ENCODE data around the gene DYRK3. TPM values are rescaled to one million over a fixed set of nuclear protein-coding genes. Genes with fewer than 3 reads are reported as not detected.

Gene DYRK3
- total and polyA plus RNA-seq, 2 of the 13 experiments (the other 11 are each of a cell fraction or from before 2014, with no cell fraction given): 0.48 to 2.8 TPM

DNA sequence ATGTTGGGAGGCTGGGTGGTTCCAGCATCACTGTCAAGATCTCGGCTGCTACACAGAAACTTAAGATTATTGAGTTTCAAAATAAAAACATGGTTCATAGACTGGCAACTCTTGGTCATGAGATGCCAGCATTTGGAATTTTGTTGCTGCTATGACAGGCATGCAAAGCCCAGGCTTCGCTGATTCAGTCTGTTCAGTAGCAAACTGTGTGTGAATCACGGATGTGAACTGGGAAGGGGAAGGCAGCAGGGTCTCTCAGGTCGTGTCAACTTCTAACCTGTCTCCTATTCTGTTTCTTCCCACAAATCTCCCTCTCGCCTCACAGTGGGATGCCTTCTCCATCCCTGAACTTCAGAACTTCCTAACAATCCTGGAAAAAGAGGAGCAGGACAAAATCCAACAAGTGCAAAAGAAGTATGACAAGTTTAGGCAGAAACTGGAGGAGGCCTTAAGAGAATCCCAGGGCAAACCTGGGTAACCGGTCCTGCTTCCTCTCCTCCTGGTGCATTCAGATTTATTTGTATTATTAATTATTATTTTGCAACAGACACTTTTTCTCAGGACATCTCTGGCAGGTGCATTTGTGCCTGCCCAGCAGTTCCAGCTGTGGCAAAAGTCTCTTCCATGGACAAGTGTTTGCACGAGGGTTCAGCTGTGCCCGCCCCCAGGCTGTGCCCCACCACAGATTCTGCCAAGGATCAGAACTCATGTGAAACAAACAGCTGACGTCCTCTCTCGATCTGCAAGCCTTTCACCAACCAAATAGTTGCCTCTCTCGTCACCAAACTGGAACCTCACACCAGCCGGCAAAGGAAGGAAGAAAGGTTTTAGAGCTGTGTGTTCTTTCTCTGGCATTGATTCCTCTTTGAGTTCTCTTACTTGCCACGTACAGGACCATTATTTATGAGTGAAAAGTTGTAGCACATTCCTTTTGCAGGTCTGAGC lies 48.6 kb upstream of the DYRK3 start:
- BruUV-seq (replicated peaks): no TSS peak
- CTCF ChIA-PET (ENCODE audit: low intra/inter-chr PET ratio, low total read pairs): no interaction called here
- no peak overlapping the region for H3K27ac ChIP-seq (ENCODE audit: extremely low read length, insufficient read depth, low read length)
- H4K20me1 ChIP-seq (ENCODE audit: insufficient read depth, low read length): no peaks in the 10 kb centered on the region; the same call in 1 of the 2 replicates
- no peak overlapping the region for H3K4me2 ChIP-seq (ENCODE audit: low read depth, low read length)
- H2AFZ ChIP-seq (ENCODE audit: low read length): no peak overlapping the region
- H3K79me2 ChIP-seq (ENCODE audit: insufficient read depth, low read length): no peaks in the 10 kb centered on the region
- intact Hi-C loops (cut with micrococcal nuclease; ENCODE audit: unreplicated experiment): no loop called here
- WGBS (ENCODE audit: low lambda C conversion rate): 86% methylated on average over 13 of the region's 13 CpGs
- in situ Hi-C loops (cut with HindIII; ENCODE audit: extremely low pct_ligation_motif_present, low pct_unique_long_range_greater_than_20kb): no loop called here
- no peak overlapping the region for H3K9ac ChIP-seq (ENCODE audit: insufficient read depth, low read depth, low read length)
- H3K36me3 ChIP-seq (replicated peaks in 1 of 2; ENCODE audit: control insufficient read depth in 1 of 2, insufficient read depth in 2 of 2, low read length in 2 of 2): peaks cover 5 to 28% of the 10 kb centered on the region in 2 experiments; a peak in 3 of 5 replicates
- no peak for ATAC-seq
- no peaks in the 10 kb centered on the region for H3K27me3 ChIP-seq (ENCODE audit: control insufficient read depth in 1 of 2, insufficient read depth in 2 of 2, low read length in 2 of 2)
- no peak for FAIRE-seq
- H3K4me3 ChIP-seq (replicated peaks in 1 of 3; ENCODE audit: insufficient read depth in 1 of 3, low read depth in 2 of 3, low read length in 3 of 3): no peak overlapping the region
- H3K4me1 ChIP-seq (ENCODE audit: insufficient read depth, low read length): no peaks in the 10 kb centered on the region
- POLR2A ChIA-PET: no interaction called here
- DNase-seq (ENCODE audit: low spot score): no peak
- TF ChIP-seq, protein P1, sequence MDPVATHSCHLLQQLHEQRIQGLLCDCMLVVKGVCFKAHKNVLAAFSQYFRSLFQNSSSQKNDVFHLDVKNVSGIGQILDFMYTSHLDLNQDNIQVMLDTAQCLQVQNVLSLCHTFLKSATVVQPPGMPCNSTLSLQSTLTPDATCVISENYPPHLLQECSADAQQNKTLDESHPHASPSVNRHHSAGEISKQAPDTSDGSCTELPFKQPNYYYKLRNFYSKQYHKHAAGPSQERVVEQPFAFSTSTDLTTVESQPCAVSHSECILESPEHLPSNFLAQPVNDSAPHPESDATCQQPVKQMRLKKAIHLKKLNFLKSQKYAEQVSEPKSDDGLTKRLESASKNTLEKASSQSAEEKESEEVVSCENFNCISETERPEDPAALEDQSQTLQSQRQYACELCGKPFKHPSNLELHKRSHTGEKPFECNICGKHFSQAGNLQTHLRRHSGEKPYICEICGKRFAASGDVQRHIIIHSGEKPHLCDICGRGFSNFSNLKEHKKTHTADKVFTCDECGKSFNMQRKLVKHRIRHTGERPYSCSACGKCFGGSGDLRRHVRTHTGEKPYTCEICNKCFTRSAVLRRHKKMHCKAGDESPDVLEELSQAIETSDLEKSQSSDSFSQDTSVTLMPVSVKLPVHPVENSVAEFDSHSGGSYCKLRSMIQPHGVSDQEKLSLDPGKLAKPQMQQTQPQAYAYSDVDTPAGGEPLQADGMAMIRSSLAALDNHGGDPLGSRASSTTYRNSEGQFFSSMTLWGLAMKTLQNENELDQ (CRISPR knock-in tag; IDR thresholded peaks at IDR 0.05; ENCODE audit: borderline replicate concordance): no peak
- no peak for TF ChIP-seq ZNF431 (CRISPR knock-in tag; IDR thresholded peaks at IDR 0.05; ENCODE audit: borderline replicate concordance, low read depth)
- TF ChIP-seq, protein P2, sequence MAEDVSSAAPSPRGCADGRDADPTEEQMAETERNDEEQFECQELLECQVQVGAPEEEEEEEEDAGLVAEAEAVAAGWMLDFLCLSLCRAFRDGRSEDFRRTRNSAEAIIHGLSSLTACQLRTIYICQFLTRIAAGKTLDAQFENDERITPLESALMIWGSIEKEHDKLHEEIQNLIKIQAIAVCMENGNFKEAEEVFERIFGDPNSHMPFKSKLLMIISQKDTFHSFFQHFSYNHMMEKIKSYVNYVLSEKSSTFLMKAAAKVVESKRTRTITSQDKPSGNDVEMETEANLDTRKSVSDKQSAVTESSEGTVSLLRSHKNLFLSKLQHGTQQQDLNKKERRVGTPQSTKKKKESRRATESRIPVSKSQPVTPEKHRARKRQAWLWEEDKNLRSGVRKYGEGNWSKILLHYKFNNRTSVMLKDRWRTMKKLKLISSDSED (CRISPR knock-in tag; IDR thresholded peaks at IDR 0.05): no peak
- TF ChIP-seq RAD51 (IDR thresholded peaks at IDR 0.05; ENCODE audit: borderline replicate concordance): no peak
- no peak for TF ChIP-seq FOXK2 (IDR thresholded peaks at IDR 0.05)
- TF ChIP-seq HMG20A (CRISPR knock-in tag; IDR thresholded peaks at IDR 0.05; ENCODE audit: borderline replicate concordance): no peak
- TF ChIP-seq RXRA (CRISPR knock-in tag; IDR thresholded peaks at IDR 0.05): no peak
- TF ChIP-seq YY1 (IDR thresholded peaks at IDR 0.05; ENCODE audit: insufficient read depth, insufficient replicate concordance, low read depth, low read length): no peak
- TF ChIP-seq, protein P3, sequence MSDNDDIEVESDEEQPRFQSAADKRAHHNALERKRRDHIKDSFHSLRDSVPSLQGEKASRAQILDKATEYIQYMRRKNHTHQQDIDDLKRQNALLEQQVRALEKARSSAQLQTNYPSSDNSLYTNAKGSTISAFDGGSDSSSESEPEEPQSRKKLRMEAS (IDR thresholded peaks at IDR 0.05): no peak
- TF ChIP-seq NFKBIZ (CRISPR knock-in tag; IDR thresholded peaks at IDR 0.05): no peak
- TF ChIP-seq, protein P4, sequence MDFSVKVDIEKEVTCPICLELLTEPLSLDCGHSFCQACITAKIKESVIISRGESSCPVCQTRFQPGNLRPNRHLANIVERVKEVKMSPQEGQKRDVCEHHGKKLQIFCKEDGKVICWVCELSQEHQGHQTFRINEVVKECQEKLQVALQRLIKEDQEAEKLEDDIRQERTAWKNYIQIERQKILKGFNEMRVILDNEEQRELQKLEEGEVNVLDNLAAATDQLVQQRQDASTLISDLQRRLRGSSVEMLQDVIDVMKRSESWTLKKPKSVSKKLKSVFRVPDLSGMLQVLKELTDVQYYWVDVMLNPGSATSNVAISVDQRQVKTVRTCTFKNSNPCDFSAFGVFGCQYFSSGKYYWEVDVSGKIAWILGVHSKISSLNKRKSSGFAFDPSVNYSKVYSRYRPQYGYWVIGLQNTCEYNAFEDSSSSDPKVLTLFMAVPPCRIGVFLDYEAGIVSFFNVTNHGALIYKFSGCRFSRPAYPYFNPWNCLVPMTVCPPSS (IDR thresholded peaks at IDR 0.05): no peak
- TF ChIP-seq, protein P5, sequence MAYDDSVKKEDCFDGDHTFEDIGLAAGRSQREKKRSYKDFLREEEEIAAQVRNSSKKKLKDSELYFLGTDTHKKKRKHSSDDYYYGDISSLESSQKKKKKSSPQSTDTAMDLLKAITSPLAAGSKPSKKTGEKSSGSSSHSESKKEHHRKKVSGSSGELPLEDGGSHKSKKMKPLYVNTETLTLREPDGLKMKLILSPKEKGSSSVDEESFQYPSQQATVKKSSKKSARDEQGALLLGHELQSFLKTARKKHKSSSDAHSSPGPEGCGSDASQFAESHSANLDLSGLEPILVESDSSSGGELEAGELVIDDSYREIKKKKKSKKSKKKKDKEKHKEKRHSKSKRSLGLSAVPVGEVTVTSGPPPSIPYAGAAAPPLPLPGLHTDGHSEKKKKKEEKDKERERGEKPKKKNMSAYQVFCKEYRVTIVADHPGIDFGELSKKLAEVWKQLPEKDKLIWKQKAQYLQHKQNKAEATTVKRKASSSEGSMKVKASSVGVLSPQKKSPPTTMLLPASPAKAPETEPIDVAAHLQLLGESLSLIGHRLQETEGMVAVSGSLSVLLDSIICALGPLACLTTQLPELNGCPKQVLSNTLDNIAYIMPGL (CRISPR knock-in tag; IDR thresholded peaks at IDR 0.05; ENCODE audit: borderline replicate concordance in 1 of 2, low read depth in 1 of 2): no peak
- TF ChIP-seq FIP1L1 (IDR thresholded peaks at IDR 0.05; ENCODE audit: borderline replicate concordance, insufficient read depth, low read depth, low read length): no peak
- TF ChIP-seq, protein P6, sequence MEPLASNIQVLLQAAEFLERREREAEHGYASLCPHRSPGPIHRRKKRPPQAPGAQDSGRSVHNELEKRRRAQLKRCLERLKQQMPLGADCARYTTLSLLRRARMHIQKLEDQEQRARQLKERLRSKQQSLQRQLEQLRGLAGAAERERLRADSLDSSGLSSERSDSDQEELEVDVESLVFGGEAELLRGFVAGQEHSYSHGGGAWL (CRISPR knock-in tag; IDR thresholded peaks at IDR 0.05): no peak
- H3K9me3 ChIP-seq (ENCODE audit: low read length): no peaks in the 10 kb centered on the region
